WTC11 (cell line): ENCODE data around the gene GRIN3B.

Experiments
- CREM ChIP-seq: sonication (generic); formaldehyde crosslinking; IDR thresholded peaks from 2 replicates; pipeline ENCODE4 v1.8.1; 2022; ENCODE audit warnings: mild to moderate bottlenecking, missing genetic modification reagents, moderate library complexity
- CTCF ChIP-seq: fragments of 200-600 bp; IDR thresholded peaks from 2 replicates; pipeline ENCODE4 v1.8.0; 2022; ENCODE audit warnings: antibody characterized with exemption
- ETV6 ChIP-seq: sonication (generic); formaldehyde crosslinking; IDR thresholded peaks from 2 replicates; pipeline ENCODE4 v1.8.1; 2022; ENCODE audit warnings: mild to moderate bottlenecking, missing genetic modification reagents
- FOXK1 ChIP-seq: sonication (generic); formaldehyde crosslinking; IDR thresholded peaks from 2 replicates; pipeline ENCODE4 v1.8.0; 2022; ENCODE audit warnings: mild to moderate bottlenecking, moderate library complexity, missing genetic modification reagents
- IRF2 ChIP-seq: sonication (generic); formaldehyde crosslinking; IDR thresholded peaks from 2 replicates; pipeline ENCODE4 v1.8.0; 2022; ENCODE audit warnings: low read depth, missing genetic modification reagents, borderline replicate concordance
- JAZF1 ChIP-seq: fragments of 250-450 bp; sonication (Bioruptor Pico); IDR thresholded peaks from 2 replicates; pipeline ENCODE4 v1.9.0; 2021; ENCODE audit warnings: moderate library complexity, mild to moderate bottlenecking, inconsistent platforms
- USF1 ChIP-seq: sonication (generic); formaldehyde crosslinking; IDR thresholded peaks from 2 replicates; pipeline ENCODE4 v1.8.0; 2022; ENCODE audit warnings: mild to moderate bottlenecking, missing genetic modification reagents
- ZNF281 ChIP-seq: sonication (generic); formaldehyde crosslinking; IDR thresholded peaks from 2 replicates; pipeline ENCODE4 v1.8.0; 2023; ENCODE audit warnings: mild to moderate bottlenecking, missing genetic modification reagents

DNA sequence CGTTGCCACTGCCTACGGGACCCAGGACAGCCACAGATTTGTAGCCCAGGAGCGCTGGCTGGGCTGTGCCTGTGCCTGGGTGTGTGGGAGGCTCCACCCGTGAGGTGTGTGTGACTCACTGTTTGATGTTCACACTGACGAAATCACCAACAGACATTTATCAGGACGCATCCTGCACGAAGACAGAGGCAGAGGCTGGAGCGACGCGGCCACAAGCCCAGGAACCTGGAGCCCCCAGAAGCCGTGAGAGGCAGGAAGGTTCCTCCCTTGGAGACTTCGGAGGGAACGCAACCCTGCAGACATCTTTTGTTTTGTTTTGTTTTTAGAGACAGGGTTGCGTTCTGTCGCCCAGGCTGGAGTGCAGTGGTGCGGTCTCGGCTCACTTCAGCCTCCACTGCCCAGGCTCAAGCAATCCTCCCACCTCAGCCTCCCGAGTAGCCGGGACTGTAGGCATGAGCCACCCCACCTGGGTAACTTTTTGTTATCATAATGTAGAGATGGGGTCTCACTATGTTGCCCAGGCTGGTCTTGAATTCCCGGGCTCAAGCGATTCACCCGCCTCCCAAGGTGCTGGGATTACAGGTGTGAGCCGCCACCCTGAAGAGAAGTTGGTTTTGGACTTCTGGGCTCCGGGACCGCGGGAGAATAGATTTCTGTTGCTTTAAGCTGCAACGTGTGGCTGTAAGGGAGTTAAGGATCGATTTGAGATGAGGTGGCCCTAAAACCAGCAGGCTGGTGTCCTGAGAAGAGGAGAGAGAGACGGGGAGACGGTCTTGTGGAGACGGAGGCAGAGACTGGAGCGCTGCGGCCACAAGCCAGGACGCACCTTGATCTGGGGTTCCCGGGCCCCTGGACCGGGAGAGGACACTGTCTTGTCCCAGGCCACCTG, 41.0 kb upstream of the GRIN3B start:
- TF ChIP-seq JAZF1 (CRISPR knock-in tag) (no peak), ETV6 (CRISPR knock-in tag) (no peak), FOXK1 (no peak), ZNF281 (CRISPR knock-in tag) (no peak), USF1 (no peak), CREM (CRISPR knock-in tag) (no peak), IRF2 (CRISPR knock-in tag) (no peak), CTCF (no peak)
